Measurements from ENCODE around the gene STAT3.
"Not testable (repeated sequence)": the region's sequence is repeated elsewhere in the genome, so short reads cannot be mapped to it uniquely, and the experiment has no call there.

STAT3 gene

GRCh38 chr17:42361781-42362186 lies 26.5 kb downstream of the STAT3 start:
- no peak overlapping the region for H2AFZ ChIP-seq (ENCODE audit: low read depth, low read length)
- H3K36me3 ChIP-seq (ENCODE audit: insufficient read depth, low read length), result no peaks in the 10 kb centered on the region
- H3K79me2 ChIP-seq (ENCODE audit: insufficient read depth, low read length), result peaks cover 3% of the 10 kb centered on the region
- H3K9me3 ChIP-seq (ENCODE audit: insufficient read depth, low read length, severe bottlenecking), result no peaks in the 10 kb centered on the region
- ATAC-seq (ENCODE audit: insufficient read depth, low read depth), result no peak
- H3K27me3 ChIP-seq (ENCODE audit: insufficient read depth, low read length, poor library complexity), result no peaks in the 10 kb centered on the region
- TF ChIP-seq EZH2 (IDR thresholded peaks at IDR 0.05; ENCODE audit: borderline replicate concordance, low read depth, low read length, severe bottlenecking), result no peak
- no peak for TF ChIP-seq CTCF (IDR thresholded peaks at IDR 0.05; ENCODE audit: borderline replicate concordance, extremely low read depth, low read length, poor library complexity, severe bottlenecking)
- no peak overlapping the region for H3K9ac ChIP-seq (ENCODE audit: low read depth, low read length)
- no peak overlapping the region for H3K27ac ChIP-seq (ENCODE audit: low read length)
- no peak overlapping the region for H3K4me2 ChIP-seq (ENCODE audit: insufficient read depth, low read length)
- H3K4me3 ChIP-seq (ENCODE audit: low read depth in 1 of 2, low read length in 2 of 2), result no peak overlapping the region
- no peaks in the 10 kb centered on the region for H3K4me1 ChIP-seq (ENCODE audit: insufficient read depth, low read length)
- DNase-seq, result no peak
- peaks cover 11% of the 10 kb centered on the region; the same call in 1 of the 2 replicates for H4K20me1 ChIP-seq (ENCODE audit: insufficient read depth, low read length)

GRCh38 chr17:42360388-42360787 lies 27.9 kb downstream of the STAT3 start:
- H3K4me2 ChIP-seq (ENCODE audit: insufficient read depth, low read length); H3K4me1 ChIP-seq (ENCODE audit: insufficient read depth, low read length); H3K9ac ChIP-seq (ENCODE audit: low read depth, low read length); H2AFZ ChIP-seq (ENCODE audit: low read depth, low read length); H3K36me3 ChIP-seq (ENCODE audit: insufficient read depth, low read length); DNase-seq; H3K27ac ChIP-seq (ENCODE audit: low read length); H3K9me3 ChIP-seq (ENCODE audit: insufficient read depth, low read length, severe bottlenecking); H3K27me3 ChIP-seq (ENCODE audit: insufficient read depth, low read length, poor library complexity); ATAC-seq (ENCODE audit: insufficient read depth, low read depth); H3K4me3 ChIP-seq (ENCODE audit: low read depth in 1 of 2, low read length in 2 of 2); H3K79me2 ChIP-seq (ENCODE audit: insufficient read depth, low read length): not testable (repeated sequence)
- H4K20me1 ChIP-seq (ENCODE audit: insufficient read depth, low read length), result peaks cover 11% of the 10 kb centered on the region; the same call in 1 of the 2 replicates

GRCh38 chr17:42359133-42359532 lies 29.1 kb downstream of the STAT3 start:
- Histone ChIP-seq H3K9me3 (ENCODE audit: insufficient read depth, low read length, severe bottlenecking) (no peaks in the 10 kb centered on the region), H4K20me1 (ENCODE audit: insufficient read depth, low read length) (peaks cover 11% of the 10 kb centered on the region; the same call in 1 of the 2 replicates), H3K79me2 (ENCODE audit: insufficient read depth, low read length) (peaks cover 3% of the 10 kb centered on the region), H3K4me1 (ENCODE audit: insufficient read depth, low read length) (no peaks in the 10 kb centered on the region), H3K27me3 (ENCODE audit: insufficient read depth, low read length, poor library complexity) (no peaks in the 10 kb centered on the region), H3K4me3 (ENCODE audit: low read depth in 1 of 2, low read length in 2 of 2) (no peak overlapping the region), H3K9ac (ENCODE audit: low read depth, low read length) (no peak overlapping the region), H2AFZ (ENCODE audit: low read depth, low read length) (no peak overlapping the region), H3K27ac (ENCODE audit: low read length) (no peak overlapping the region), H3K36me3 (ENCODE audit: insufficient read depth, low read length) (no peaks in the 10 kb centered on the region), H3K4me2 (ENCODE audit: insufficient read depth, low read length) (no peak overlapping the region)
- no peak for ATAC-seq (ENCODE audit: insufficient read depth, low read depth)
- TF ChIP-seq CTCF (IDR thresholded peaks at IDR 0.05; ENCODE audit: borderline replicate concordance, extremely low read depth, low read length, poor library complexity, severe bottlenecking) (no peak), EZH2 (IDR thresholded peaks at IDR 0.05; ENCODE audit: borderline replicate concordance, low read depth, low read length, severe bottlenecking) (no peak)
- no peak for DNase-seq

- DNase-seq (no peak), ATAC-seq (ENCODE audit: insufficient read depth, low read depth) (no peak)
- Histone ChIP-seq H3K4me3 (ENCODE audit: low read depth in 1 of 2, low read length in 2 of 2) (no peak overlapping the region), H3K4me1 (ENCODE audit: insufficient read depth, low read length) (no peaks in the 10 kb centered on the region), H3K4me2 (ENCODE audit: insufficient read depth, low read length) (no peak overlapping the region), H3K9me3 (ENCODE audit: insufficient read depth, low read length, severe bottlenecking) (no peaks in the 10 kb centered on the region), H3K27me3 (ENCODE audit: insufficient read depth, low read length, poor library complexity) (no peaks in the 10 kb centered on the region), H3K9ac (ENCODE audit: low read depth, low read length) (no peak overlapping the region), H3K36me3 (ENCODE audit: insufficient read depth, low read length) (no peaks in the 10 kb centered on the region), H3K27ac (ENCODE audit: low read length) (no peak overlapping the region), H2AFZ (ENCODE audit: low read depth, low read length) (no peak overlapping the region), H3K79me2 (ENCODE audit: insufficient read depth, low read length) (no peaks in the 10 kb centered on the region; the same call in 1 of the 2 replicates), H4K20me1 (ENCODE audit: insufficient read depth, low read length) (peaks cover 11% of the 10 kb centered on the region; the same call in 1 of the 2 replicates)
- TF ChIP-seq CTCF (IDR thresholded peaks at IDR 0.05; ENCODE audit: borderline replicate concordance, extremely low read depth, low read length, poor library complexity, severe bottlenecking) (no peak), EZH2 (IDR thresholded peaks at IDR 0.05; ENCODE audit: borderline replicate concordance, low read depth, low read length, severe bottlenecking) (no peak)
These were observed 29.8 kb downstream of the STAT3 start for GRCh38 chr17:42358434-42358833.
